Stimulated activated CD8-positive, alpha-beta memory T cell treated with anti-CD3 and anti-CD28 coated beads, Interleukin-15, amount 100 ng/mL, for 48 hours (primary cell): ENCODE data around the gene FGF23.
"Not testable (repeated sequence)": the region's sequence is repeated elsewhere in the genome, so short reads cannot be mapped to it uniquely, and the experiment has no call there.

Experiments used
- DNase-seq, 2 donors: peaks; one replicate each; pipeline ENCODE4 v3.0.0-alpha.2; 2020; ENCODE audit warnings: low read depth in 2 of 2

Gene FGF23

GRCh38 chr12:4379405-4379804 is at the start of gene FGF23:
FGF23 (minus strand) TSS chr12:4379712; CDS start chr12:4379582, 130 bp downstream.
- no peak for DNase-seq

GRCh38 chr12:4424422-4424821 is 44.9 kb upstream of the FGF23 start:
- DNase-seq = no peak

- no peak for DNase-seq
Measured at GRCh38 chr12:4423528-4424195, 44.1 kb upstream of the FGF23 start.

GRCh38 chr12:4422985-4423384 is 43.5 kb upstream of the FGF23 start:
- DNase-seq = no peak

- DNase-seq = no peak
Measured at GRCh38 chr12:4421590-4422031, 42.1 kb upstream of the FGF23 start.

GRCh38 chr12:4420138-4420670 is 40.7 kb upstream of the FGF23 start:
- no peak for DNase-seq

GRCh38 chr12:4418913-4419312 is 39.4 kb upstream of the FGF23 start:
- DNase-seq = no peak

- no peak for DNase-seq
Measured at GRCh38 chr12:4417936-4418335, 38.4 kb upstream of the FGF23 start.

- DNase-seq = no peak
Measured at GRCh38 chr12:4417455-4417854, 37.9 kb upstream of the FGF23 start.

- no peak for DNase-seq
Measured at GRCh38 chr12:4416276-4416675, 36.8 kb upstream of the FGF23 start.

- no peak for DNase-seq
Measured at GRCh38 chr12:4412465-4412864, 33.0 kb upstream of the FGF23 start.

GRCh38 chr12:4412056-4412455 is 32.5 kb upstream of the FGF23 start:
- DNase-seq = no peak

GRCh38 chr12:4407136-4407535 is 27.6 kb upstream of the FGF23 start:
- no peak for DNase-seq

GRCh38 chr12:4404877-4405637 is 25.5 kb upstream of the FGF23 start:
- not testable (repeated sequence) for DNase-seq

- no peak for DNase-seq
Measured at GRCh38 chr12:4402996-4403395, 23.5 kb upstream of the FGF23 start.

- no peak for DNase-seq
Measured at GRCh38 chr12:4401117-4401516, 21.6 kb upstream of the FGF23 start.

- DNase-seq = no peak
Measured at GRCh38 chr12:4395818-4396217, 16.3 kb upstream of the FGF23 start.

- no peak for DNase-seq
Measured at GRCh38 chr12:4393211-4393610, 13.7 kb upstream of the FGF23 start.

GRCh38 chr12:4392223-4392742 is 12.8 kb upstream of the FGF23 start:
- no peak for DNase-seq

GRCh38 chr12:4388662-4389061 is 9.2 kb upstream of the FGF23 start:
- DNase-seq = no peak

GRCh38 chr12:4388032-4388431 is 8.5 kb upstream of the FGF23 start:
- DNase-seq = no peak

- no peak for DNase-seq
Measured at GRCh38 chr12:4387607-4388006, 8.1 kb upstream of the FGF23 start.

GRCh38 chr12:4386801-4387200 is 7.3 kb upstream of the FGF23 start:
- DNase-seq = no peak
